GM11168 (cell line): ENCODE measurements around the gene TSC22D3.
"Not testable (repeated sequence)": the region's sequence is repeated elsewhere in the genome, so short reads cannot be mapped to it uniquely, and the experiment has no call there.

ENCODE experiments used
- in situ Hi-C: fragments of 300-500 bp; cut with MboI; formaldehyde crosslinking; loops from one replicate; pipeline ENCODE4 v1.12.0; 2022; ENCODE audit warnings: low sequenced_read_pairs; ENCODE audit not compliant: unreplicated experiment

Gene TSC22D3

GRCh38 chrX:107775734-107776511 lies at the start of gene TSC22D3:
TSC22D3 (minus strand) TSS chrX:107775787; CDS start chrX:107775419, 368 bp downstream.
- in situ Hi-C loops, result loop anchor here (10.0 to 25.0 kb wide), 2 partner anchors 111 to 239 kb away; no protein-coding TSS in a partner anchor

- in situ Hi-C loops, result no loop called here
Observed at GRCh38 chrX:107823456-107823855, 47.9 kb upstream of the TSC22D3 start.

- in situ Hi-C loops, result no loop called here
Observed at GRCh38 chrX:107823042-107823441, 47.5 kb upstream of the TSC22D3 start.

- in situ Hi-C loops, result no loop called here
Observed at GRCh38 chrX:107818900-107819521, 43.4 kb upstream of the TSC22D3 start.

- in situ Hi-C loops, result not testable (repeated sequence)
Observed at GRCh38 chrX:107810053-107810452, 34.5 kb upstream of the TSC22D3 start.

GRCh38 chrX:107805179-107805578 lies 29.6 kb upstream of the TSC22D3 start:
- in situ Hi-C loops, result no loop called here

- in situ Hi-C loops, result no loop called here
Observed at GRCh38 chrX:107804427-107804826, 28.8 kb upstream of the TSC22D3 start.

GRCh38 chrX:107787827-107788226 lies 12.2 kb upstream of the TSC22D3 start:
- in situ Hi-C loops, result loop anchor here (25.0 kb wide), 1 partner anchor 251 kb away; no protein-coding TSS in a partner anchor

GRCh38 chrX:107780525-107780924 lies 4.9 kb upstream of the TSC22D3 start:
- in situ Hi-C loops, result loop anchor here (25.0 kb wide), 1 partner anchor 243 kb away; no protein-coding TSS in a partner anchor

GRCh38 chrX:107777536-107777832 lies 1.9 kb upstream of the TSC22D3 start, which contains the start of gene NCBP2L:
NCBP2L (plus strand) TSS chrX:107777733; CDS start chrX:107794221, 16,488 bp downstream.
- in situ Hi-C loops, result loop anchor here (10.0 to 25.0 kb wide), 2 partner anchors 113 to 240 kb away; no protein-coding TSS in a partner anchor

- in situ Hi-C loops, result loop anchor here (10.0 to 25.0 kb wide), 2 partner anchors 112 to 240 kb away; no protein-coding TSS in a partner anchor
Observed at GRCh38 chrX:107776649-107777535, 1.3 kb upstream of the TSC22D3 start.

GRCh38 chrX:107775000-107775733 lies 420 bp downstream of the TSC22D3 start:
- in situ Hi-C loops, result loop anchor here (10.0 to 25.0 kb wide), 2 partner anchors 110 to 238 kb away; no protein-coding TSS in a partner anchor

GRCh38 chrX:107773906-107774435 lies 1.6 kb downstream of the TSC22D3 start:
- in situ Hi-C loops, result loop anchor here (10.0 kb wide), 1 partner anchor 109 kb away; no protein-coding TSS in a partner anchor

- in situ Hi-C loops, result loop anchor here (10.0 kb wide), 1 partner anchor 108 kb away; no protein-coding TSS in a partner anchor
Observed at GRCh38 chrX:107773206-107773605, 2.4 kb downstream of the TSC22D3 start.

- in situ Hi-C loops, result loop anchor here (10.0 kb wide), 1 partner anchor 105 kb away; no protein-coding TSS in a partner anchor
Observed at GRCh38 chrX:107769581-107770317, 5.8 kb downstream of the TSC22D3 start.

- in situ Hi-C loops, result no loop called here
Observed at GRCh38 chrX:107768051-107768450, 7.5 kb downstream of the TSC22D3 start.

GRCh38 chrX:107766470-107767150 lies 9.0 kb downstream of the TSC22D3 start:
- in situ Hi-C loops, result no loop called here
